Measurements from ENCODE around the gene PHF3. TPM values are rescaled to one million over a fixed set of nuclear protein-coding genes. Genes with fewer than 3 reads are reported as not detected.

Gene PHF3
- total RNA-seq, 1 experiment from 2014 or later = 48.3 TPM

- DNase-seq = no peak
- no peak for TF ChIP-seq CTCF (IDR thresholded peaks at IDR 0.05; ENCODE audit: insufficient read depth in 1 of 2, low read depth in 1 of 2, low read length in 1 of 2, severe bottlenecking in 1 of 2, unreplicated experiment in 1 of 2)
- Histone ChIP-seq H3K4me1 (peaks cover 5% of the 10 kb centered on the region; the same call in 1 of the 2 replicates), H3K36me3 (ENCODE audit: control insufficient read depth, insufficient read depth, low read length) (no peaks in the 10 kb centered on the region; the same call in 1 of the 2 replicates), H3K9me3 (no peaks in the 10 kb centered on the region), H3K27me3 (replicated peaks; ENCODE audit: control insufficient read depth, insufficient read depth, low read length) (no peaks in the 10 kb centered on the region), H3K4me3 (ENCODE audit: low read depth, low read length) (no peak overlapping the region)
- Mint-ChIP-seq H3K27ac (ENCODE audit: unreplicated experiment) (no peak overlapping the region), H3K9me3 (ENCODE audit: unreplicated experiment) (no peaks in the 10 kb centered on the region), H3K4me1 (ENCODE audit: low read depth, unreplicated experiment) (peaks cover 13% of the 10 kb centered on the region), H3K36me3 (ENCODE audit: insufficient read depth, unreplicated experiment) (no peaks in the 10 kb centered on the region), H3K27me3 (ENCODE audit: insufficient read depth, unreplicated experiment) (no peaks in the 10 kb centered on the region), H3K4me3 (ENCODE audit: unreplicated experiment) (no peak overlapping the region)
- ChIA-PET CTCF (no interaction called here), POLR2A (no interaction called here)
- no TSS peak for BruUV-seq (replicated peaks)
- intact Hi-C loops (cut with micrococcal nuclease; ENCODE audit: unreplicated experiment) = no loop called here
These were observed 103.6 kb downstream of the PHF3 start for GRCh38 chr6:63739094-63739687.

GRCh38 chr6:63740709-63741108 is 105.1 kb downstream of the PHF3 start:
- ChIA-PET CTCF (no interaction called here), POLR2A (interaction anchor here (0.7 kb wide), 1 partner anchor 9 kb away, joined by 3 read pairs; no protein-coding TSS in a partner anchor)
- Mint-ChIP-seq H3K27me3 (ENCODE audit: insufficient read depth, unreplicated experiment) (no peaks in the 10 kb centered on the region), H3K4me1 (ENCODE audit: low read depth, unreplicated experiment) (peaks cover 7% of the 10 kb centered on the region), H3K27ac (ENCODE audit: unreplicated experiment) (no peak overlapping the region), H3K4me3 (ENCODE audit: unreplicated experiment) (no peak overlapping the region), H3K36me3 (ENCODE audit: insufficient read depth, unreplicated experiment) (no peaks in the 10 kb centered on the region), H3K9me3 (ENCODE audit: unreplicated experiment) (no peaks in the 10 kb centered on the region)
- no peak for TF ChIP-seq CTCF (IDR thresholded peaks at IDR 0.05; ENCODE audit: insufficient read depth in 1 of 2, low read depth in 1 of 2, low read length in 1 of 2, severe bottlenecking in 1 of 2, unreplicated experiment in 1 of 2)
- H3K4me3 ChIP-seq (ENCODE audit: low read depth, low read length) = no peak overlapping the region
- intact Hi-C loops (cut with micrococcal nuclease; ENCODE audit: unreplicated experiment) = no loop called here
- no peaks in the 10 kb centered on the region for H3K27me3 ChIP-seq (replicated peaks; ENCODE audit: control insufficient read depth, insufficient read depth, low read length)
- H3K36me3 ChIP-seq (ENCODE audit: control insufficient read depth, insufficient read depth, low read length) = no peaks in the 10 kb centered on the region
- H3K4me1 ChIP-seq = no peaks in the 10 kb centered on the region
- no peaks in the 10 kb centered on the region for H3K9me3 ChIP-seq
- BruUV-seq (replicated peaks) = no TSS peak
- no peak for DNase-seq

DNA sequence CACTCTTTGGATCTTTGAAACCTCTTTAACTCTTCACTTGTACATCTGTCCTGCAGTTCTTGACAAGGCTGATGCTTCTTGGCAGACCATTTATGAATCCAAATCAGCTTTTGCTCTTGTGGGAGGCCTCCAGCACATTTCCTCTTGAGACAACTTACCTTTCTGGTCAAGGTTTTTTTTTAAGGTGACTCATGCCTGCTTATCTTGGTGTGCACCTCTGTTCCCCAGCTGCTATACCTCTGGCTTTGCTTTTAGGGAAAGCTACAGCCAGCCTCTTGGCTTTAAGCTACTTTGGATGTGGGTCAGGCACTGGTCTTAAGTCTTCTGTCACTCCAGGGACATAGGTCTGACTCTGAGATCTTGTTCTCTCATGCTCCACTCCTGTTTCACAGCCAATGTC is 106.5 kb downstream of the PHF3 start:
- Mint-ChIP-seq H3K4me3 (ENCODE audit: unreplicated experiment) (no peak overlapping the region), H3K36me3 (ENCODE audit: insufficient read depth, unreplicated experiment) (no peaks in the 10 kb centered on the region), H3K27ac (ENCODE audit: unreplicated experiment) (no peak overlapping the region), H3K4me1 (ENCODE audit: low read depth, unreplicated experiment) (peaks cover 7% of the 10 kb centered on the region), H3K9me3 (ENCODE audit: unreplicated experiment) (peaks cover 7% of the 10 kb centered on the region), H3K27me3 (ENCODE audit: insufficient read depth, unreplicated experiment) (no peaks in the 10 kb centered on the region)
- no peak for TF ChIP-seq CTCF (IDR thresholded peaks at IDR 0.05; ENCODE audit: insufficient read depth in 1 of 2, low read depth in 1 of 2, low read length in 1 of 2, severe bottlenecking in 1 of 2, unreplicated experiment in 1 of 2)
- Histone ChIP-seq H3K27me3 (replicated peaks; ENCODE audit: control insufficient read depth, insufficient read depth, low read length) (no peaks in the 10 kb centered on the region), H3K36me3 (ENCODE audit: control insufficient read depth, insufficient read depth, low read length) (no peaks in the 10 kb centered on the region), H3K4me1 (no peaks in the 10 kb centered on the region), H3K4me3 (ENCODE audit: low read depth, low read length) (no peak overlapping the region), H3K9me3 (no peaks in the 10 kb centered on the region)
- ChIA-PET CTCF (no interaction called here), POLR2A (no interaction called here)
- BruUV-seq (replicated peaks) = no TSS peak
- intact Hi-C loops (cut with micrococcal nuclease; ENCODE audit: unreplicated experiment) = no loop called here
- DNase-seq = no peak

All from Caco-2 (cell line).